ENCODE results near the gene ARHGAP22.

Gene ARHGAP22

GRCh38 chr10:48412933-48413332 lies 191.9 kb downstream of the ARHGAP22 start:
- no peak for DNase-seq

DNA sequence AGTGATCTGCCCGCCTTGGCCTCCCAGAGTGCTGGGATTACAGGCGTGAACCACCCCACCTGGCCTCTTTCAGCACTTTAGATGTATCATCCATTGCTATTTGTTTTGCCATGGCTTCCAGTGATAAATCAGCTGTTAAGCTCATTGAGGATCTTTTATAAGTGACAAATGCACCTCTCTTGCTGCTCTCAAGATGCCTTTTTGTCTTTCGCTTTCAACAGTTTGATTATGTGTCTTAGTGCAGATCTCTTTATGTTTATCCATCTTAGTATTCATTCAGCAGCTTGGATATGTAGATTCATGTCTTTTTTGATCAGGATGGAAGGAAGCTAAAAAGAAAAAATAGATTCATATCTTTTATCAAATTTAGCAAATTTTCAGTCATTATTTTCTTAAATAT lies 192.8 kb downstream of the ARHGAP22 start:
- DNase-seq: no peak

GRCh38 chr10:48411510-48411909 lies 193.4 kb downstream of the ARHGAP22 start:
- DNase-seq: no peak

- no peak for DNase-seq
Measured at GRCh38 chr10:48410503-48410902, 194.4 kb downstream of the ARHGAP22 start.

DNA sequence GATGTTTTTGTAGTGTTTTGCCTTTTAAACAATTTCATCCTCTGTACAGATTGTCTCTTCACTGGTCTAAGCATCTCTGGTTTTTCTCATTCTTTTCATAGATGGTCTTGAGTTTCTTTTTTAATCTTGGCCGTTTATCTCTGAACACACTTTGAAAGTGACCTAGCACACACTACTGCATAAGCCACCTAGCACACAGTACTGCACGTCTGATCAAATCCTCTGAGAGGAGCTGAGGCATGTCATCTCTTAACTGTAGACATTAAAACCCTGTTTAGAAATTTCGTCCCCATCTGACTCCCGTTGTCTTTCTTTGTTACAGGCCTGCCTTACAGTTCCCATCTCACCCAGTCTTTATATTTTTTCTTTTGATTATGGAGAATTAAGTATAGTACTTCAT lies 198.2 kb downstream of the ARHGAP22 start:
- DNase-seq: no peak

- DNase-seq: peak; percentile 16 to 41
Measured at GRCh38 chr10:48406204-48406603, 198.7 kb downstream of the ARHGAP22 start.

DNA sequence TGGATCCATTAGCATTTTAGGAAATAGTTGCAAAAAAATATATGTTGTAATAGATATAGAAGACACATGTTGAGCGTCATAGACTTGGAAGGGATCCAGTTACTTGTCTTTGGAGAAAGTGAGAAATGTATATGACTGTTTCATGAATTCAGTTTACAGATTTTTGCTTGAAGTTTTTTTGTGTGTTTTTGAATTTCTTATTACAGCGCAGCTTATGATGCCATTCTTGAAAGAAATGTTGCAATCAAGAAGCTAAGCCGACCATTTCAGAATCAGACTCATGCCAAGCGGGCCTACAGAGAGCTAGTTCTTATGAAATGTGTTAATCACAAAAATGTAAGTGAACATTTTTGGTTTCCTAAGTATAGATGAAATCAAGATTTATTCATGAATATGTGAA lies 200.2 kb downstream of the ARHGAP22 start:
- no peak for DNase-seq

DNA sequence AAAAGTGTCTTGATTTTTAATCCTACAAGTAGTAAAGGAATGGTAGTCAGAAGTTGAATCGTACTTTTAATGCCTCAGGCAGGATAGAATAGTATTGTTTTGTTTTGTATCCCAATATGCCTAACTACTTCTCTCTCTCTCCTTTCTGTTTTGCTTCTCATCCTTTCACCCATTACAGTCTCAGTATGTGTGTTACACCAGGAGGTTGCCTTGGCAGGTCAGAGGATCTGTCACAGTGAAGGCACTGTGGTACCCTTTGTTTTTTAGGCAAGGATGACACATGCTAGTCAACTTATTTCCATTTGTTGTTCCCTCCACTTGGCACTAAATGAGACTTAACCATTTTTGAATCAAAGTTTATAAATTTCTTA lies 204.0 kb downstream of the ARHGAP22 start:
- no peak for DNase-seq

GRCh38 chr10:48400129-48400849 lies 204.6 kb downstream of the ARHGAP22 start:
- DNase-seq: no peak

DNA sequence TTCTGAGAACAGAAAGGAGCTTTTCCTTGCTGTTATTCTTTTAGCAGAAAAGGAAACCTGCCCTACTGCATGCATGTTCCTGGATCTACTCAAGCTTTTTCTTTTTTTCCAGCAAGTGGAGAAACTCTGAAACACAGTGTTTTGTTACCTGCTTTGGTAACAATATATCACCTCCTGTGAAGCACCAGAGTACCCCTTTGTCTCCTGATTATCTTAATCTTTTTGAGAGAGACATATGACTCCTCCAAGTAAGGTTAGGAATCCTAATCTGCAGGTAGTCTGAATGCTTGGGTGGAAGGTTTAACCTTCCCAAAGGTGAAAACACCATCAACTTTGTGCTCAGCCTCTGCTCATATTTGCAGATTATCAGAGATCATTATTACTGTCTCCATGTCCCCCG lies 205.3 kb downstream of the ARHGAP22 start:
- no peak for DNase-seq

GRCh38 chr10:48399056-48399541 lies 205.8 kb downstream of the ARHGAP22 start:
- DNase-seq: no peak

GRCh38 chr10:48398261-48398660 lies 206.6 kb downstream of the ARHGAP22 start:
- DNase-seq: no peak

All from Kasumi-1 (cell line).